NCI-H2227 (cell line): ENCODE measurements around the gene RASSF3.
"Not testable (repeated sequence)": the region's sequence is repeated elsewhere in the genome, so short reads cannot be mapped to it uniquely, and the experiment has no call there.

Experiments used
- DNase-seq: peaks from one replicate; lab custom pipeline; 2025; ENCODE audit not compliant: unreplicated experiment; lab: John Stamatoyannopoulos, UW

Gene RASSF3

GRCh38 chr12:64610079-64610659 lies at the start of gene RASSF3:
TSS of gene RASSF3 (plus strand) at chr12:64610495. CDS start at chr12:64610633, 138 bp downstream.
- DNase-seq: peak; percentile 74

GRCh38 chr12:64561302-64562136 lies 48.8 kb upstream of the RASSF3 start:
- DNase-seq: no peak

- no peak for DNase-seq
Observed at GRCh38 chr12:64566122-64566521, 44.2 kb upstream of the RASSF3 start.

GRCh38 chr12:64566831-64567517 lies 43.3 kb upstream of the RASSF3 start:
- DNase-seq: no peak

GRCh38 chr12:64567570-64567969 lies 42.7 kb upstream of the RASSF3 start:
- DNase-seq: no peak

- DNase-seq: no peak
Observed at GRCh38 chr12:64568298-64568697, 42.0 kb upstream of the RASSF3 start.

GRCh38 chr12:64569923-64570691 lies 40.2 kb upstream of the RASSF3 start:
- DNase-seq: no peak

- no peak for DNase-seq
Observed at GRCh38 chr12:64571411-64571810, 38.9 kb upstream of the RASSF3 start.

- DNase-seq: no peak
Observed at GRCh38 chr12:64572241-64572640, 38.1 kb upstream of the RASSF3 start.

GRCh38 chr12:64574837-64575236 lies 35.5 kb upstream of the RASSF3 start:
- DNase-seq: no peak

- DNase-seq: no peak
Observed at GRCh38 chr12:64577046-64577445, 33.2 kb upstream of the RASSF3 start.

- DNase-seq: no peak
Observed at GRCh38 chr12:64578566-64578965, 31.7 kb upstream of the RASSF3 start.

GRCh38 chr12:64580681-64581080 lies 29.6 kb upstream of the RASSF3 start:
- DNase-seq: no peak

- no peak for DNase-seq
Observed at GRCh38 chr12:64582114-64582513, 28.2 kb upstream of the RASSF3 start.

GRCh38 chr12:64582862-64583261 lies 27.4 kb upstream of the RASSF3 start:
- DNase-seq: no peak

GRCh38 chr12:64583395-64583770 lies 26.9 kb upstream of the RASSF3 start:
- DNase-seq: not testable (repeated sequence)

GRCh38 chr12:64583771-64584421 lies 26.4 kb upstream of the RASSF3 start:
- no peak for DNase-seq

GRCh38 chr12:64585104-64585503 lies 25.2 kb upstream of the RASSF3 start:
- DNase-seq: no peak

- DNase-seq: no peak
Observed at GRCh38 chr12:64587447-64587846, 22.8 kb upstream of the RASSF3 start.

GRCh38 chr12:64590183-64590582 lies 20.1 kb upstream of the RASSF3 start:
- no peak for DNase-seq
